ENCODE measurements around the gene TLR2.

Gene TLR2

GRCh38 chr4:153733751-153734448, 49.8 kb downstream of the TLR2 start:
- DNase-seq (ENCODE audit: low spot score) = no peak

GRCh38 chr4:153735906-153736461, 51.9 kb downstream of the TLR2 start:
- DNase-seq (ENCODE audit: low spot score) = no peak

GRCh38 chr4:153741541-153741940, 57.5 kb downstream of the TLR2 start:
- no peak for DNase-seq (ENCODE audit: low spot score)

- no peak for DNase-seq (ENCODE audit: low spot score)
Measured at GRCh38 chr4:153745651-153746050, 61.6 kb downstream of the TLR2 start.

- no peak for DNase-seq (ENCODE audit: low spot score)
Measured at GRCh38 chr4:153747406-153747955, 63.4 kb downstream of the TLR2 start.

GRCh38 chr4:153748378-153748777, 64.3 kb downstream of the TLR2 start:
- no peak for DNase-seq (ENCODE audit: low spot score)

GRCh38 chr4:153750197-153750817, 66.2 kb downstream of the TLR2 start:
- peak; percentile 67 for DNase-seq (ENCODE audit: low spot score)

GRCh38 chr4:153755186-153755585, 71.1 kb downstream of the TLR2 start:
- no peak for DNase-seq (ENCODE audit: low spot score)
